NCI-H510A treated with DMSO at 0.1 percent for 48 hours (cell line): ENCODE data around the gene SIX4.
"Not testable (repeated sequence)": the region's sequence is repeated elsewhere in the genome, so short reads cannot be mapped to it uniquely, and the experiment has no call there.

Experiments
- DNase-seq: peaks from one replicate; lab custom pipeline; 2025; lab: John Stamatoyannopoulos, UW

The SIX4 gene

DNA sequence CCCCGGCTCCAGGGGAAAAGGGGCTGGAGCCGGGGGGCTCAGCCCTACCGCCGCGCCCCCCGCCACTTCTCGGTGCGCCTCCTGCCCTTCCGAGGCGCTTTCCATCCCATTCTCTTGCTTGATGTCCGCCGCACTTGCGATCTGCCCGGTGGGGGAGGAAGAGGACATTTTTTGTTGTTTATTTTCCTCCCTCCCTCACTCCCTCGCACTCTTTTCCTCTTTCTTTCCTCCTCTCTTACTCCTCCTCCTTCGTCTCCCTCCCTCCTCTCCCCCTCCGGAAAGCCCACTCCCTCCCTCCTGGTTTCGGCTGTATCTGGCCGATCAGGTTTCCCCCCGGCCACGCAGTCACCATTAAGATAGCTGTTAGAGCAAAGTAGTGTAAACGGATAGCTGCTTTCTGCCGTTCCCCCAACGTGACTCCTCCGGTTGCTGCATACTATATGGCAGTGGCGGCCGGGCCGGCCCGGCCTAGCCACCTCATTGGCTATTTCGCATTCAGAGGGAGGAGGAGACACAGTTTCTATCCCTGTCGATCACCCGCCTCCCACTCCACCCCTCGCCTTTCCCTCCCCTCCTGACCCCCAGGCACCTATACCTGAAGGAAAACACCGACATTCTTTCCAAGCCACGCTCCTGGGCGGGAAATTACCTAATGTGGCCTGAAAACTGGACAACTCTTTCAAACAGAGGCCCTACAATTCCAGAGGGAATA, at the start of gene SIX4:
SIX4 (minus strand) TSS at position 445 of the 712 bp plus-strand sequence; CDS start at position 168, 277 bp downstream.
- peak; percentile 96 for DNase-seq

DNA sequence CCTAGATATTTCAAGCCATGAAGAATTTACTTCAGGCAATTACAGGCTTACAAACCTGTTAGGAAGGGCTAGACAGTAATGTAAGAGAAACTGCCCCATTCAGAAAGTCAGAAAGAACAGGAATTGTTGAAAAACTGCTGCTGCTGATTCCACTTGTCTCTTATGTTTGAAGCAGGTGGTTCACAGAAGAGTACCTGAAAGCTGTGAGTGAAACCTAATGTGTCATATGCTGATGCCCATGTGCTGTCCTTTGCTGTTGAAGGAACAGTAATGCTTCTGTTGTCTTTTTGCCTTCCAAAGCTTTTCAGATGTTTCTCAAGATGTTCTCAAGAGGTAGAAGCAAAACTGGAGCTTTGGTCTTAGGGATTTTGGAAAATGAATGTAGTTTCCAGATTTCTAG, 49.4 kb upstream of the SIX4 start:
- DNase-seq, result no peak

DNA sequence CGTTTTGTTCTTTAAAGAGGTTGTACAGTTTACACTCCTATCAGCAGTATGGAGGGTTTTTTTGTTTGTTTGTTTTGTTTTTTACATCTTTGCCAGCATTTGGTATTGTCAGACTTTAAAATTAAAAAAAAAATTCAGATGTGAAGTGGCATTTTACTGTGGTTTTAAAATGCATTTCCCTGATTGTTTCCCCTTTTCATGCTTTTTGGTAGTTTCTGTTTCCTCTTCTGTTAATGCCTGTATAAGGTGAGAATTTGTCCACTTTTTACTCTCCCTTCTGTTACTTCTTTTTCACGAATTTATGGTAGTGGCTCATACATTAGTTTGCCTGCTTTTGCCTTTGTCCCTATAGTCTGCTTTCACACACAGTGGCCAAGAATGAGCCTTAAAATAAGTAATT, 47.0 kb upstream of the SIX4 start:
- DNase-seq, result no peak

DNA sequence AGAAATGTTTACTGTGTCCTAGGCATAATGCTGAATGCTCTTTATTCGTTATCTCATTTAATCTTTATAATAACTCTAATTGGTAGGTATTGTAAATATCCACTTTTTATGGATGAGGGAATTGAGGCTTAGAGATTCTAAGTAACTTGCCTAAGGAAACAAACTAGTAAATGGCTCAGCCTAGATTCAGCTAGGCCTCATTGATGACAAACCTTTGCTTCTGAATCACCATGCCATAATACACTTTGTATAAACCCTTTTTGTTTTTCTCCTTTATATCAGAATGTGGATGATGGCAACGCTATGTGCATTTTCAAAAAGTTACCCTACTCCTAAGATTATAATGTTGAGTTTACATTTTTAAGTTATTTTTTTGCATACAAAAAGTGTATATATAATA, 44.5 kb upstream of the SIX4 start:
- DNase-seq, result no peak

DNA sequence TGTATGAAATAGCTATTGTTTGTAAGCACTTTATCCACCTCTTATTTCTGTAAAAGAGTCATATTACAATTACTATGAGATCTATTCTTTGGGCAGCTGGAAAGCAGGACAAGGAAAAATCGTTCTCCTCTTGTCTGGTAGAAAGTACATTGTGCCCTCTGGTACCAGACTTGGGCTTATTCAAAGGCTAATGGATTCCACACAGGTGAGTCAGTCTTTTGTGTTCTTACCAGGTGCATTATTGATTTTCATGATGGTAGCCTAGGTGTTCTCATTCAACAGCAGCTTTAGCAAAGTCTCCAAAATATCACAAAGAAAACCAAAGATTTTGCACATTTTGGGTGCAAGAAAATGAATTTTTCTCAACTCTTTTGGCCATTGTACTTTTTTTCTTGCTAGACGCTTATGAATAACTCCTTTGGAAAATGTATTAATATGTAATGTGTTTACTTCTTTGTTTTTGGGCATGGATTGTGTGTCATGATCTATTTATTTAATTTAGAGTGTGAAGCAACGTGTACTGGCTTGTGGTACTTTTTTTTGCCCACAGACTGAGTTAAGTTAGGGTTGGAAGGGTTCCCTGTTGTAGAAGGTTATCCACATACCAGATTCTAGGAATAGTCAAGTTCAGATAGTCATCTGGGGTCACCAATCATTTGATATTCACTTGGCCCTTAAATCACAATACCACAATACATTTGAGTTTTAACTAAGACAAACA, 36.7 kb upstream of the SIX4 start:
- peak; percentile 74 for DNase-seq

DNA sequence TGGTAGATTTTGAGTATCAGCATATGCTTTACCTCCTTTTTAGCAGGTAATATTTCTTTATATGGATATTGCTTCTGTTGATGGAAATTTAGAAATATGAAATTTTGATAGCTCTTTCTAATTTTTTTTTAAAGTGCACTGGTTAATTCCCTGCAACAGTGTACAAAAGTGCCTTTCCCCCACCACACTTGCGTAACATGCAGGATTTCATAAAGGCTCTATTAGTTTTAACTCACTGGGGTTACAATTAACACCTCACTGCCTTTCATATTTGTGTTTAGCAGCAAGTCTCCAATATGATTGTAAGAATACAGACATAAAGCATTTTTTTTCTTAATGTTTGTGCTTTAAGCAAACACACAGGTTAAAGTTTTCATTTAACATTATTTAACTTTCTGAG, 36.1 kb upstream of the SIX4 start:
- no peak for DNase-seq

DNA sequence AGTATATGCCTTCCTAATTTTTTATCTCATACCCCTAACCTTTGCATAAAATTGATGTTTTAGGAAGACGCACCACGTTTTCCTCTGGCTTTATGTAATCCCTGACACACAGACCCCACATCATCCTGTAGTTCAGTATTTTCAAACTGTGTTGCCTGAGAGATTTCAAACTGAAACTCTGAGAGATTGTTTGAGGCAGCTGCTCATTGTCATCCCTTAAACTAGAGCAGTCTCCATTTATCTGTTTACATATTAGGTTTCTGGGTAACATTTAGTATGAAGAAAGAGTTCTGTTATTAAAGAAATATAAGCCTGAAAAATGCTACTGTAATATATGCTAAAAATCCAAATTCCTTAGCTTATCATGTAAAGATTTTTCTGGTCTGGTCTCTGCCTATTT, 34.7 kb upstream of the SIX4 start:
- DNase-seq, result peak; percentile 56

DNA sequence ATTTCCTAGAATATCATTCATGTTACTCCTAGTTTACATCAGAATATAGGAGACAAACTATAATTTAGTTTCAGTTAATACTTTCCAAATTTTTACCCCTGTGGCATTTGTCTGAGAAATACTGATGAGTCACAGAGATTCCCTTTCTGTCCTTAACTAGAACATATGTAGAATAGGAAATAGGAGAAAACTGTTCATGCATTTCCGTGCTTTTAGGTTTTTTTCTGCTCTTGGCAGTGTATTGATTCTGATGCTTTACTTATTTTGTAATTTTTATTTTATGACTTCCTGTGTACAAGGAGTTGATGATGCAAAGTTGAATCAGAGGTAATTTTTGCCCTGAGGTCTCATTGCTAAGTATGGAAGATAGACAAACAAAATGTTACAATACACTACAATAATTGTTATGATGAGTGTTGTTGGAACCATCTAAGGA, 33.4 kb upstream of the SIX4 start:
- no peak for DNase-seq

DNA sequence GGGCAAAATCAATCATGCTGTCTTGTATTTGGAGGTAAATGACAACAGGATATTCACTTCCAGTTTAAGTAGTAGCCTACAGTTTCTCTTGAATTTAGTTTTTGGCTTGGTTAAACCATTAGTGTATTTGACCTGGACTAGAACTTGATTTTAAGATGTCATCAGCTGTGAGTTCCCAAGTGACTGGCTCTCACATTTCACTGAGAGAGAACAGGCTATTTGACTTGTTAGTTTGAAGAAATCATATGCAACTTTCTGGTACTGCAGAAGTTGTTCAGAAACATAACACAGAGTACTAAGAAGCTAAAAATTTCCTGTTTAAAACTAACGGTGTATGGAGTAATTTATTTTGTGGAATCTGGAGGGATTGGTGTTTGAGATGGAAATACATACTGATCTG, 32.7 kb upstream of the SIX4 start:
- no peak for DNase-seq

DNA sequence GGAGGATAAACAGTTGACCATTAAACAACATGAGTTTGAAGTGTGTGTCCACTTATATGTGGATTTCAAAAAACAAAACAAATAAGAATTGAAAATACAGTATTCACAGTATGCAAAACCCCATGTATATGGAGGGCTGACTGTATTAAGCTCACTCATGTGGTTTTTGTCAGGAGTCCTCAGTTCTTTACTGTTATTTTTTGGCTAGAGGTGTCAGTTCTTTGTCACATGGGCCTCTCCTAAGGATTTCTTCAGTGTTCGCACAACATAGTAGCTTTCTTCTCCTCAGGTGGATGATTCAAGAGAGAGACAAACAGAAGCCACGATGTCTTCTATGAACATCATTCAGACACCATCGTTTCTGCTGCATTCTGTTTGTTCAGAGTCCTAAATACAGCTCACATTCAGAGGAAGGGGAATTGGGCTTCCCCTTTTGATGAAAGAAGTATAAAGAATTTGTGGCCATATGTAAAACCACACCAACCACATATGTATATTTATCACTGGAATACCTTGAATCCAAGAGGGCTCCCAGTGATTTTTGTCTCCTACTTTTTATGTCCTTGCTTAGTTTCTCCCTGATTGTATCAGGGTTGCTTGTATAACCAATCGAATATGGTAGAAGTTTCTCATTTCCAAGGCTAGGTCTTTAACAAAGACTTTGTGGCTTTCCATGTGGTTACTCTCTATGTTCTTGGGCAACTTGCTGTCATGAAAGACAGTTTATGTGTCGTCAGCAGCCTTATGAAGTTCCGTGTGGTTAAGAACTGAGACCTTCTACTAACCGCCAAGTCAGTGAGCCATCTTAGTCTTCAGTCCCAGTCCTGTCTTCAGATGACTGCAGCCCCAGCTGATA, 29.3 kb upstream of the SIX4 start:
- DNase-seq, result no peak

DNA sequence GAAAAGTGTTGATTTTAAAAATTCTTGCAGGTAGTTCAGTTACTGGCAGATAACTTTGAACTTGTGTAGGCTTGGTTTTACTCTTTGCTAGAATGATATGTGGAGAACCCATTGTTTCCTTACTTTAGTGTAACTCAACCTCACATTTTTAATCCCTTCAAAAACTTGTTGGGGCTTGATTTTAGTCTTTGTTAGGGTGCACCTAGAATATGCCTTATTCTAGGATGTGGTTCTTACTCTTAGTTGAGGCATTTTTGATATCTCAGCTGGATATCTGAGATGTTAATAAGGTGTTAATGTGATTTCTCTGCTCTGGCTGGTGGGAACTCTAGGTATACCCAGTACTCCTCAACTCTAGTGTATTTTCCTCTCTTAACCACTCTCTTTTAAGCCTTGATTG, 20.4 kb upstream of the SIX4 start:
- no peak for DNase-seq

DNA sequence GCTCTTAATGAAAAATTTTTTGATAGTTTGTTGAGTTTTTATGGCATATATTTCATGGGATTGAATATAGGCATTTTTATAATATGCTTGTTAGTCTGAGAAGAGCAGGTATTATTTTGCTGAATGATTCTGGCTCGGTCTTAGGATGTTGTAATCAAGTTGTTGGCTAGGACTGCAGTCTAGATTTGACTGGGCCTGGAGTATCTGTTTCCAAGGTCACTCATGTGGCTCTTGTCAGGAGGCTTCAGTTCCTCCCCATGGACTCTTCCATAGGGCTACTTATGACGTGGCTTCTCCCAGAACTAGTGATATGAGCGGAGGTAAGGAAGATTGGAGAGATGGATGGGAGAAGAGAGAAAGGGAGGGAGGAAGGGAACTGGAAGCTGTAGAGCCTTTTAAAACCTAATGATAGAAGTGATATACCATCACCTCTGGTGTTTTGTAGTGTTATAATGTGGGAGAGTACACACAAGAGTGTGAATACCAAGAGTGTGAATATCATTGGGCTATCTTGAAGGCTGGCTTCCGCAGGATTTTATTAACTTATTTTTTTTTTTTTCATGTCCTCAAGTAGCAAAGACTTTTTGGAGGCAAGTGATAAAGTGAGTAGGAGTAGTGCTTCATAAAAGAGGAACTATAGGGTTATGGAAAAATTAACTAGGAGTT, 14.8 kb upstream of the SIX4 start:
- DNase-seq, result no peak

DNA sequence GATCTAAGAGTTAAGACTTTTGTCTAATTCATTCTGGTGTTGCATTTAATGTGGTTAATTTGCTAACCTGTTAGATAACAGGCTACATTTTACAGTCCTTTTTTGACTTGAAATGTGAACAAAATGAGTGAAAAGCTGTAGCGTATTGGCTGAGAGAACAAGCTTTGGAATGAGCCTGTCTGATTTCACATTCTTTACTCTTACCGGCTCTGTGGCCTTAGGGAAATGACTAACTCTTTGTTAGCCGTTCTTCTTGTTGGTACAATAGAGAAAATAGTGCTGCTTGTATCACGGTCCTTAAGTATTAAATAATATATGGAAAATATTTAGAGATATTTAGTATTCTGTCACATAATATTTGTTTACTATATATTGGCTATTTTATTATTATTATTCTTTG, 12.3 kb upstream of the SIX4 start:
- DNase-seq, result peak; percentile 17

DNA sequence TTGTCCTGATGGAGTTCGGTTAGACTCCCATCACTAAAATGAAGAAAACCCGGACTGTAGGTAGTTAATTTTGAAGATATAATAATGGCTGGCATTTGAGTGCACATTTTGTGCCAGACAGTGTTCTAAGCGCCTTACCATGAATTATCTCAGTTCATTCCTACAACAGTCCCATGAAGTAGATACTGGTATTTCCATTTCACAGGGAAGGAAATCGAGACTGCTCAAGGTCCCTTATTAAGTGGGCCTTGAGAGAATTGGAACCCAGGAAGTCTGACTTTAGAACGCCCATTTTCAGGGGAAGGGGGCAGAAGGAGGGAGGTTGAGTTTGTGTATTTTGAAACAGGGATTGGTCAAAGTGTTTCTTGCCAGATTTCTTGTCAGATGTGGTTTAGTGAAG, 11.3 kb upstream of the SIX4 start:
- no peak for DNase-seq

DNA sequence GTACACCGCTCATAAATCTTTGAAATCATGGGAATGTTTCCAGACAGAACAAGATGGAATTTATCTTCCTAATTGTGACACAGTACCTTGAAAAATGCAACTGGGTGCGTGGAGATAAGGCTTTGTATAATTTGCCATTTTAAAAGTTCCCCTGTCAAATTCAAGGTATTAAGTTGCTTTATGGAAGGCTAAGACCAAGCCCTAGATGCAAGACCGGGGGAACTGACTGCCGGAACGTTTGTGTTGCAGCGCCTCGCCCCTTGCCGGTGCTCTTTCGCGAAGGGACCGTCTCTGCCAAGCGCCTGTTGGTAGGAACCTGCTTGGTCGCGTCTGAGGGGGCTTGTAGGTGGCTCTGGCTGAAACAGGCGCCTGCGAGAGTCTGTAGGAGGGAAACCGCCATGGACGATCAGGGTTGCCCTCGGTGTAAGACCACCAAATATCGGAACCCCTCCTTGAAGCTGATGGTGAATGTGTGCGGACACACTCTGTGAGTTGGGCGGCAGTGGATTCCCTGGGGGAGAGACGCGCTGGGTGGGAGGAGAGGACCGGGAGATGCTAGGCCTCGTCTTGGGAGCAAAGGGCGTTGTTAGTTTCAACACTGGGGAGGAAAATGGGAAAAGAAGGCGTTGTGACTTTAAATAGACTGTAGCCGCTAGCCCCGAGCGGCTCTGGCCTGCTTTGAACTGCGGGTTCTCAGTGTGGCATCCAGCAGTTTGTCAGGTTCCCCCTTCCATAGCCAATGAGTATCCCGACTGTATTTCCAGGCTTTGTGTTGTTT, 10.5 kb upstream of the SIX4 start, which contains the start of gene MNAT1:
MNAT1 (plus strand) TSS at position 297 of the 778 bp plus-strand sequence; CDS start at position 399, 102 bp downstream.
- DNase-seq, result peak; percentile 82

DNA sequence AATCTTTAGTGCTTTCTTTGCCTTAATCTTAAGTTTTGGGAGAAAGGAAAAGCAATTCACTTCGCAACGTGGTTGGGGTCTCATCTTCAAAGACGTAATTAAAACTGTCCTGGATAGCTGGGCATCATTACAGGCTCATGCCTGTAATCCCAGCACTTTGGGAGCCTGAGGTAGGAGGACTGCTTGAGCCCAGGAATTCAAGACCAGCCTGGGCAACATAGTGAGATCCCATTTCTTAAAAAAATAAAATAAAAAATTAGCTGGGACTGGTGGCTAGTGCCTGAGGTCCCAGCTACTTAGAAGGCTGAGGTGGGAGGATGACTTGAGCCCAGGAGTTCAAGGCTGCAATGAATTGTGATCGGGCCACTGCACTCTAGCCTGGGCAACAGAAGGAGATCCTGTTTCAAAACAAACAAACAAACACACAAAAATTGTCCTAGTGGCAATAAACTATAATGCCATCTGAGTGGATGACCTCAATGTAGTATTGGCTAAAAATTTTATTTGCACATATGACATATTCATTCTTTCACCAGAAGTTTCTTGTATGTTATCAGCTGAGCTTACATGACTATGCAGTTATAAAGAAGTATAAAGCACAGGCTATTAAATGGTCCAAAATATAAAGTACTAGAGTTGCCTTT, 8.8 kb upstream of the SIX4 start:
- DNase-seq, result no peak

DNA sequence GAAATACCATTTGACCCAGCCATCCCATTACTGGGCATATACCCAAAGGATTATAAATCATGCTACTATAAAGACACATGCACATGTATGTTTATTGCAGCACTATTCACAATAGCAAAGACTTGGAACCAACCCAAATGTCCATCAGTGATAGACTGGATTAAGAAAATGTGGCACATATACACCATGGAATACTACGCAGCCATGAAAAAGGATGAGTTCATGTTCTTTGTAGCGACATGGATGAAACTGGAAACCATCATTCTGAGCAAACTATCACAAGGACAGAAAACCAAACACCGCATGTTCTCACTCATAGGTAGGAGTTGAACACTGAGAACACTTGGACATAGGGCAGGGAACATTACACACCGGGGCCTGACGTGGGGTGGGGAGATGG, 7.1 kb upstream of the SIX4 start:
- not testable (repeated sequence) for DNase-seq

DNA sequence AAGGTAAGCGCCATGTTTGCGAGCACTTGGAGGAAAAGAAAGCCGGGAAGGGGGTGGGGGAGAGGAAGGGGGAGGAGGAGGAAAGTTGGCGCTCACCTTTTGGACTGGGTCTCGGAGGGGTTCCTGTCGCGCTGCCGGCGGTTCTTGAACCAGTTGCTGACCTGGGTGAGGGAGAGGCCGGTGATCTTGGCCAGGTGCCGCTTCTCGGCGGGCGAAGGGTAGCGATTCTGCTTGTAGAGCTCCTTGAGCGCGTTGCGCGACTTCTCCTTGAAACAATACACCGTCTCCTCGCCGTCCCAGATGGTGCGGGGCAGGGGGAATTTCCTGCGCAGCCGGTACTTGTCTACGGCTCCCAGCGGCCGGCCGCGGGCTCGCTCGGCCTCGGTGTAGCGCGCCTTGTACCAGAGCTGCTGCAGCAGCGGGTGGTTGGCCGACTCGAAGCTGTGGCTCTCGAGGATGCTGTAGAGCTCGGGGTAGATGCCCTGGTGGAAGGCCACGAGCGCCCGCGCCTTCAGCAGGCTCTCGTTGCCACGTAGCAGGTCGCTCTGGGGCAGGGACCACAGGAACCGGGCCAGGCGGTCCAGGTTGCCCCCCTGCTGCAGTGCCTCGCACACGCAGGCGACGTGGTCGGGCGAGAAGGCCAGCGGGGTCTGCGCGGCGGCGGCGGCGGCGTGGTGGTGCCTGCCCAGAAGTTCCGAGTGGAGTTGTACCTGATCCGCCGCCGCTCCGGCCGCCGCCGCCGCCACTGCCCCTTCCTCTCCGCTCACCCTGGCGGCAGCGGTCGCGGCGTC, 840 bp downstream of the SIX4 start:
- peak; percentile 41 for DNase-seq

DNA sequence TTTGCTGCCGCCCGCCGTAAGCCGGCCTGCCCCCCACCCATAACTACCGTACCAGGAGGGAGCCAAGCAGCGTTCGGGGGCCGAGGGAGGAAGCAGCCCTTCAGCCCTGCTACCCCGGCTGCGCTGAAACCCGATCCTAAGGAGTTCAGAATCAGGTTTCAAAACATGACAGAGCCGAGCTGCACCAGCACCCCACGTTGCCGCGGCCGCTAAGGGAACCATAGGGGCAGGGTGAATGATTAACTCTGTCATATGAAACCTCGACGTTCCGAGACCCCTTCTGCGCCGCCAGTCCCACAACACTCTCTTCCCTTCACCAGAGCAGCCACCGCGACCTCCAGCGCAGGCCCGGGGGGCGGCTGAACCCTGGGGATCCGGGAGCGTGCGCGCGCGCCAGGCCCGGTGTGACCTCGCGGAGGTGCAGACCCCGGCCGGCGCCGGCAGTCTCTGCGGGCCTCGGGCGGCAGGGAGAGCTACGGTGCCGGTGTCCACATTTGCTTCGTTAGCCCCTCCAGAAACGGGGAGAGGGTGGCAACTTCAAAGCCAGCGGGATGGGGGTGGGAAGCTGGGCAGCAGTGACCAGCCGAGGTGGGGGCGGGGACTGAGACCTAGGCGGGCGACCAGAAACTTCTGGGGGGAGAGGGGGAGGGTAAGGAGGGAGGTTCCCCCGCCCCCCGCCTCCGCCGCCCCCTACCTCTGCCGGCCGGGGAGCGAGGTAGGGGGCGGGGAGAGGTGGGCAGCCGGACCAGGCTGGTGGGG, 1.6 kb downstream of the SIX4 start:
- DNase-seq, result peak; percentile 63
